ENCODE results near the gene MTMR3.

MTMR3 gene

GRCh38 chr22:29886596-29886995 lies 3.6 kb downstream of the MTMR3 start:
- H3K4me3 ChIP-seq (ENCODE audit: low read length), result no peak overlapping the region
- H3K27me3 ChIP-seq (ENCODE audit: control insufficient read depth, low read length), result no peaks in the 10 kb centered on the region
- H3K4me1 ChIP-seq (ENCODE audit: control insufficient read depth, low read length), result peaks cover 9% of the 10 kb centered on the region
- no peak for TF ChIP-seq EZH2phosphoT487 (IDR thresholded peaks at IDR 0.05; ENCODE audit: borderline replicate concordance, low read length)
- no peak for TF ChIP-seq CTCF (IDR thresholded peaks at IDR 0.05; ENCODE audit: low read depth, low read length, poor library complexity, severe bottlenecking)
- peaks cover 6% of the 10 kb centered on the region; the same call in 1 of the 2 replicates for H4K20me1 ChIP-seq (ENCODE audit: control insufficient read depth, insufficient read depth, low read depth, low read length)
- H3K79me2 ChIP-seq (ENCODE audit: control insufficient read depth, low read length), result peaks cover 72% of the 10 kb centered on the region
- H3K4me2 ChIP-seq (ENCODE audit: low read length), result no peak overlapping the region
- no peak overlapping the region for H3K27ac ChIP-seq (ENCODE audit: low read depth, low read length)
- H3K9me2 ChIP-seq (replicated peaks; ENCODE audit: control insufficient read depth, low read length), result no peaks in the 10 kb centered on the region
- H3K9me3 ChIP-seq (ENCODE audit: control insufficient read depth, insufficient read depth, low read length), result no peaks in the 10 kb centered on the region
- peaks cover 4% of the 10 kb centered on the region; the same call in 1 of the 2 replicates for H3F3A ChIP-seq (ENCODE audit: control insufficient read depth, insufficient read depth)
- H3K36me3 ChIP-seq (ENCODE audit: control insufficient read depth, low read length), result no peaks in the 10 kb centered on the region; the same call in 1 of the 2 replicates

DNA sequence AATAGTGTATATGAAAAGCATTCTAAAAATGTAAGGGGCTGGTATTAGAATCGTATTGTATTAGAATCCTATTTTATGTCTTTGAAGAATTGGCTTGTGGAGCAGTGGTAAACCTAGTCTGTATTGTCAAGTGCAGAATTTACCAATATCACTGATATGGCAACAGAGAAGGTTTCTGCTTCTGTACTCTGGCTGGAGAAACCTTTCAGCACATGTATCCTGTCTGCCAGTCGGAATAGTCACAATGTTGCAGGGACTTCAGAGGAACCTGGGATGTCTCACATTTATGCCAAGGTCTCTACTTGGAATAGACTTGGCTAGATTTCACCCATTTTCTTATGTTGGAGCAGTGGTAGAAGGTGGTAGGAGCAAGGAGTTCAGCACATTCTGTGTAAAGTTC lies 4.4 kb downstream of the MTMR3 start:
- Histone ChIP-seq H4K20me1 (ENCODE audit: control insufficient read depth, insufficient read depth, low read depth, low read length) (peaks cover 6% of the 10 kb centered on the region; the same call in 1 of the 2 replicates), H3K27me3 (ENCODE audit: control insufficient read depth, low read length) (no peaks in the 10 kb centered on the region), H3K36me3 (ENCODE audit: control insufficient read depth, low read length) (no peaks in the 10 kb centered on the region; the same call in 1 of the 2 replicates), H3K9me3 (ENCODE audit: control insufficient read depth, insufficient read depth, low read length) (no peaks in the 10 kb centered on the region), H3F3A (ENCODE audit: control insufficient read depth, insufficient read depth) (peaks cover 4% of the 10 kb centered on the region; the same call in 1 of the 2 replicates), H3K4me2 (ENCODE audit: low read length) (no peak overlapping the region), H3K4me1 (ENCODE audit: control insufficient read depth, low read length) (peaks cover 9% of the 10 kb centered on the region), H3K9me2 (replicated peaks; ENCODE audit: control insufficient read depth, low read length) (no peaks in the 10 kb centered on the region), H3K79me2 (ENCODE audit: control insufficient read depth, low read length) (peaks cover 79% of the 10 kb centered on the region), H3K4me3 (ENCODE audit: low read length) (no peak overlapping the region), H3K27ac (ENCODE audit: low read depth, low read length) (no peak overlapping the region)
- TF ChIP-seq EZH2phosphoT487 (IDR thresholded peaks at IDR 0.05; ENCODE audit: borderline replicate concordance, low read length) (no peak), CTCF (IDR thresholded peaks at IDR 0.05; ENCODE audit: low read depth, low read length, poor library complexity, severe bottlenecking) (no peak)

GRCh38 chr22:29890760-29891159 lies 7.8 kb downstream of the MTMR3 start:
- no peaks in the 10 kb centered on the region for H3K27me3 ChIP-seq (ENCODE audit: control insufficient read depth, low read length)
- no peak overlapping the region for H3K4me3 ChIP-seq (ENCODE audit: low read length)
- H3K9me3 ChIP-seq (ENCODE audit: control insufficient read depth, insufficient read depth, low read length), result no peaks in the 10 kb centered on the region
- peaks cover 4% of the 10 kb centered on the region; the same call in 1 of the 2 replicates for H3F3A ChIP-seq (ENCODE audit: control insufficient read depth, insufficient read depth)
- H4K20me1 ChIP-seq (ENCODE audit: control insufficient read depth, insufficient read depth, low read depth, low read length), result peaks cover 6% of the 10 kb centered on the region; the same call in 1 of the 2 replicates
- no peaks in the 10 kb centered on the region for H3K9me2 ChIP-seq (replicated peaks; ENCODE audit: control insufficient read depth, low read length)
- H3K4me2 ChIP-seq (ENCODE audit: low read length), result no peak overlapping the region
- peaks cover 82% of the 10 kb centered on the region for H3K79me2 ChIP-seq (ENCODE audit: control insufficient read depth, low read length)
- no peaks in the 10 kb centered on the region for H3K4me1 ChIP-seq (ENCODE audit: control insufficient read depth, low read length)
- H3K36me3 ChIP-seq (ENCODE audit: control insufficient read depth, low read length), result no peaks in the 10 kb centered on the region
- H3K27ac ChIP-seq (ENCODE audit: low read depth, low read length), result no peak overlapping the region
- TF ChIP-seq CTCF (IDR thresholded peaks at IDR 0.05; ENCODE audit: low read depth, low read length, poor library complexity, severe bottlenecking) (no peak), EZH2phosphoT487 (IDR thresholded peaks at IDR 0.05; ENCODE audit: borderline replicate concordance, low read length) (no peak)

All from DOHH2 (cell line).